SH-SY5Y (cell line): ENCODE data around the gene MARK3.

ENCODE experiments used
- GATA2 ChIP-seq: IDR thresholded peaks from 2 replicates; pipeline ENCODE4 v1.6.1; 2011; ENCODE audit warnings: mild to moderate bottlenecking, low read depth, low read length
- GATA3 ChIP-seq: IDR thresholded peaks from 2 replicates; pipeline ENCODE4 v1.6.1; 2011; ENCODE audit warnings: low read depth, mild to moderate bottlenecking, low read length, moderate library complexity

Gene MARK3

GRCh38 chr14:103528587-103529382, 143.6 kb downstream of the MARK3 start, which contains the start of gene TRMT61A:
TRMT61A (plus strand) TSS chr14:103529196; CDS start chr14:103529979, 783 bp downstream.
- no peak for TF ChIP-seq GATA3

DNA sequence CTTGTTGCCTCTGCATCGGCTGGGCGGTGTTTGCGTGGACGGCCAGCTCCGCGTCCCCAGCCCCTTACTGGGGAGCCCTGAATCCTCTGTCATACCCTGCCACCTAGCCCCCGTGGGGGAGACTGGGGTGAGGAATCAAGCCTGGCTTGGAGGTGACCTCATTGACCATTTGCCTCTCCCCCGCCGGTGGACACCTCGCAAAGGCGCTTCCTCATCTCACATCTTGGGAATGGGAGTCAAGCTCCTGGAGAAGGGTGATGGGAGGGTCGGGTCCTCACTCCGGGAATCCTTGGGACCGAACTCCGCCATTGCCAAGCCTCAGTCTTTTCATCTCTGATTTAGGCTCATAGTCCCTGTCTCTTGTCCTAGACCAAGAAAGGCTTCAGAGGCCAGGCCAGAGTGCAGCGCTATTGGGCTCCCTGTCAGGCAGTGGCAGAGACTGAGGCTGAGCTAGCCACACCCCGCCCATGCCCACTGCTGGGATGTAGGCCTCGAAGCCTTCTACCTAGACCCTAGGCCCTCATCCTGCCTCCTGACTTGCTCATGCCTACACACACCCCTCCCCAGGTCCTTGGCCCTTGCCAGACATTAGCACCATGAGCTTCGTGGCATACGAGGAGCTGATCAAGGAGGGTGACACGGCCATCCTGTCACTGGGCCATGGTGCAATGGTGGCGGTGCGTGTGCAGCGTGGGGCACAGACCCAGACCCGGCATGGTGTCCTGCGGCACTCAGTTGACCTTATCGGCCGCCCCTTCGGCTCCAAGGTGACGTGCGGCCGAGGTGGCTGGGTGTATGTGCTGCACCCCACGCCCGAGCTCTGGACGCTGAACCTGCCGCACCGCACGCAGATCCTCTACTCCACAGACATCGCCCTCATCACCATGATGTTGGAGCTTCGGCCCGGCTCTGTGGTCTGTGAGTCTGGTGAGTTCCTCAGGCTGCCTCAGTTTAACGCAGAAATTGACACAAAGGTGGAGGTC, 144.5 kb downstream of the MARK3 start:
- TF ChIP-seq GATA2 (no peak), GATA3 (no peak)

DNA sequence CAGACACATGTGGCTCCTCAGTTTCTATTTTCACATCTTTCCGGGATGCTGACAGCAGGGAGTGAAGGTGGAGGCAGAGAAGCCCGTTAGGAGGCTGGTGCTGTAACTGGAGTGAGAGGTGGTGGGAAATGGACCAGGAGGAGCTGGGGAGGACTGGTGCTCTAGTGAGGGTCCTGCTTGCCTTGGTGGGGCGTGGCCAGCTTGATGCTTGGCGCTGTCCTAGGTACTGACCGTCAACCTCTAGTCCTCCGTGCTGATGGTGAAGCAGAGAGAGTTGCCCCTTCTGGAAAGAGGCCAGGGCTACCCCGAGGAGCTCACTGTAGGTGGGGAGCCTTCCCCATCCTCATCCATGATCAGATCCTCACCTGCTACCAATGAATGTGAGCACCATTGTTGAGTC, 145.2 kb downstream of the MARK3 start:
- TF ChIP-seq GATA3 (no peak), GATA2 (no peak)

GRCh38 chr14:103530831-103531230, 145.6 kb downstream of the MARK3 start:
- TF ChIP-seq GATA3 (no peak), GATA2 (no peak)

DNA sequence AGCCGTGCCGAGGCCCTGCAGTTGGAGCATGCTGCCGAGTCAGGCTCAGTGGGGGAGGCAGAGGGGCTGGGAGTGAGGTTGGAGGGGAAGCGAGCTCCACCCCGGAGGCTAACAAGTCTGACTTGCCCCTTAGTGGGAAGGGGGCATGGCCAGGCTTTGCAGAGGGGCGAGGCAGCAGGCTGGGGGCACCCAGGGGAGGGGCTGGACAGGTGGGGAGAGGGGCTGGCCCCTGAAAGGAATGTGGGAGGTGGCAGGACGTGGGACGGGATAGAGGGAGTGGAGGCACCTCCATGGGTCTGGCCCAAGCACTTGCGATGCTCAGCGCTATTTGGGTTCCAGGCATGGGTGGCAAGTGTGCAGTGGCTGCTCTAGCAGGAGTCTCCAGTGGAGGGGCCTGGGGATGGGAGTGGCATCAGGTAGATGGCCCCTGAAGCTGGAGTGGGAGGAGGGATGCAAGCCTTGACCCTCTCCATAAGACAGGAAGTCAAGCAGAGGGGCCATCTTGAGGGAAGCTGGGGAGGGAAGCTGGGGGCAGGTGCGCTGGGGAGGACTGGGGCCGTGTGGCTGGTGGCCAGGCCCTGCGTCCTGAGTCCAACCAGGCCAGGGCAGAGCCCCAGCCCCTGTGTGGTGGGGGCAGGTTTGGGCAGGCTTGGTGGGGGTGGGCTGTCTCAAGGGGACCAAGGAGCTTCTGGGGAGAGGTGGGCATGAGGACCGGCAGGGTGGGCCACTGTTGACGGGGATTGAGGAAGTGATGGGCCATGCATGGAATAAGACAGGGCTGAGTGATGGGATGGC, 146.4 kb downstream of the MARK3 start:
- TF ChIP-seq GATA3 (no peak), GATA2 (no peak)

DNA sequence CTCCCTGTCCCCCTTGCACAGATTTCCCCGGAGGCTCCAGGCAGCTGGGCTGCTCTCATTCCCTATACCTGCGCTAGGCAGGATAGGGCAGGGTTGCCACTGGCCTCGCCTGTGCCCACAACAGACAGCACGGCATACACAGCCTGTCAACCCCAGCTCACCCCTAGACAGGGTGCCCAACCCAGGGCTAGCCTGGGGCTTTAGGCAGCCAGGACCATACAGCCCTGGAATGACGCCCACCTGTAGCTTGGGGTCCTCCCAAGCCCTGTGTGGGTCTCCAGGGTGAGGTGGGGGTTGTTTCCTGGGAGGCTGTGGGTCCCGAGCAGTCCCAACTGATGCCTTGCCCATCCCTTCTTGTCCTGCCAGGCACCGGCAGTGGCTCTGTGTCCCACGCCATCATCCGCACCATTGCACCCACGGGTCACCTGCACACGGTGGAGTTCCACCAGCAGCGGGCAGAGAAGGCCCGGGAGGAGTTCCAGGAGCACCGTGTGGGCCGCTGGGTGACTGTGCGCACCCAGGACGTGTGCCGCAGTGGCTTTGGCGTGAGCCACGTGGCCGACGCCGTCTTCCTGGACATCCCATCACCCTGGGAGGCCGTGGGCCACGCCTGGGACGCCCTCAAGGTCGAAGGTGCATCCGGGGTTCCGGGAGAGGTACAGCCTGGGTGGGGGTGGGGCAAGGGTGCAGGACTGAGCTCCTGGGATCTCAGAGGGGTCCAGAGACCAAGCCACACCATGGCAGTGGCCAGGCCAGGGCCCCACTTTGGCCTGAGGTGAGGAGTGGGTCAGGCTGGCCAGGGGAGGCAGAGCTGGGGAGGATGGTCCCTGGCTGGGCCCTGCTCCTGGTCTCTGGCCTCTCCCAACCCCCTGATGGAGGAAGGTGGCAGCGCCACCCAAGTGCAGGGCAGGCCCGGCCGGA, 147.3 kb downstream of the MARK3 start:
- TF ChIP-seq GATA2 (no peak), GATA3 (no peak)

DNA sequence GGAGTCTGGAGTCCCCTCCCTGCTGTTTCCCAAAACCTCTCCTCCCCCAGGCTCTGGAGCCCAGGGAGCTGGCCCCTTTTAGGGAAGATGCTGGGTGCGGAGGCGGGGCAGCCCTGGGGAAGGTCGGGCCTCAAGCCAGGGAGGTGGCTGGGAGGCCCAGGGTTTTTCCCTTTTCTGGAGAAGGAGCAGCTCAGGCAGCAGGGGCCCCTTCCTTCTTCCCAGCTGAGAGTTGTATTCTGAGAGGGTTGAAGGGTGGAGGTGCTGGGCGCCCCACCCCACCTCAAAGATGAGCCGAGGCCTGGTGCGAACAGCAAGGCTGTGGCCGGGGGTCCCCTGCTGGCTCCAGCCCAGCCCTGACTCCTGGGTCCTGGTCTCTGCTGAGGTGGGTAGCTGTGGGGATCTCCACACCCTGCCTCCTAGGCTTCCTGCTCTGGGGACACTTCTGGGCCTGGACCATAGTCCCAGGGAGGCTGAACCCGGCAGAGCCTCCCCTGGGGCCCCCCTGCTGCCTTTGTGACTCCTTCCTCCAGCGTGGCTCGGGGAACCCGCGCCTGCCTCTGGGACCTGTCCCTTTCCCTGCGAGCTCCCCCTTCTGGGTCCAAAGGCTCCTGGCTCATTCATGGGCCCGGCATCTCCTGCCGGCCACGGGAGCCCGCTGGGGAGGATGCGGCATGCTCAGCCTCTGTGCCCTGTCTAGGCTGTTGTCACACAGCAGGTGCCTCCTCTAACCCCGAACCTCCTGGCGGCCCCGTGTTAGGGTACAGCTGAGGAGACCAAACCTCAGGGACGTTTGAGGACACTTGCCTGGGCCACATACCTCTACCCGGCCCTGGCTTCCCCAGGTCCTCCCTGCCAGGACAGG, 148.2 kb downstream of the MARK3 start:
- TF ChIP-seq GATA2 (no peak), GATA3 (no peak)

- no peak for TF ChIP-seq GATA2
- TF ChIP-seq GATA3: no peak
Measured at GRCh38 chr14:103533999-103534575, 148.9 kb downstream of the MARK3 start.

DNA sequence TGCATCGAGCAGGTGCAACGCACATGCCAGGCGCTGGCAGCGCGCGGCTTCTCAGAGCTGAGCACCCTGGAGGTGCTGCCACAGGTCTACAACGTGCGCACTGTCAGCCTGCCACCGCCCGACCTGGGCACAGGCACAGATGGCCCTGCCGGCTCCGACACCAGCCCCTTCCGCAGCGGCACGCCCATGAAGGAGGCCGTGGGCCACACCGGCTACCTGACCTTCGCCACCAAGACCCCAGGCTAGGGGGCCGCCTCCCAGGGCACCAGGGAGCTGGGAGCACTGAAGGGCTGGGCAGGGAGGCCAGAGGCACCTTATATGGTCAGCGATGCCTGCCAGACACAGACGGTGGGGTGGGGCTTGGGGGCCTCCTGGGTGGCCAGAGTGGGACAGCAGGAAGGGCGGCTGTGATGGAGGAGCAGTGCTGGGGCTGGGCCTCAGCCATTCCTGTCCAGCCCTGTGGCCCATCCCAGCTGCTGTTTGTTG, 149.4 kb downstream of the MARK3 start:
- no peak for TF ChIP-seq GATA2
- no peak for TF ChIP-seq GATA3

- no peak for TF ChIP-seq GATA3
Measured at GRCh38 chr14:103535081-103535890, 150.1 kb downstream of the MARK3 start.

DNA sequence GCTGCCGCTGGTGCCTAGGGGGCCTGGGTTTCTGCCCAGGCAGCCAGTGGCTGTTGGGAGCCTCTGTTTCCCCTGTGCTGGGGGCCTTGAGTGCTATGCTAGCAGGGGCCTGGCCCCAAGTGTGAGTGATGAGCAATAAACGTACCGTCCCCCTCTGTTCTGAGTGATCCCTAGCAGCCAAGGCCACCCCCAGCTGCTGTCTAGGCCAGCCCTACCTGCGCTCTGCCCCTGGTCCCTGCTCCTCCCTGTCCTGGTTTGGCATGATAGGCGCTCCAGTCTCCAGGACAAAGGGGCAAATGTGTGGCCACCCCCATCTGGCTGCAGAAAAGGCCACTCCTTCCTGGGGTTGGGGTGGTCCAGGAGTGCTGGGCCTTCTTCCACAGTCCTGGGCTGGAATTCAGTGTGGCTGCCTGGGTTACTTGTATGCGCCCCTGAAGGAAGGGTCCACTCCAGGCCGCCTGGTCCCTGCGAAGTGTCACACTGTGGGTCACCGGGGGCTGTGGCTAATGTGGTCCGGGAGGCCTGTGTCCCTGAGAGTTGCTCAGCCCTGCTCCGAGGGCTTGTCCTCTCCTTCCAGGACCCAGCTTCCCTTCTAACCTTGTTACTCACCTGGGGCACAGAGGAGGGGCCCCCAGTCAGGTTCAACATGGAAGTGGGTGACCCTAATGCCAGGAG, 150.8 kb downstream of the MARK3 start:
- TF ChIP-seq GATA3 (no peak), GATA2 (no peak)
